ENCODE results near the gene TAP1. TPM values are rescaled to one million over a fixed set of nuclear protein-coding genes. Genes with fewer than 3 reads are reported as not detected.
A peak's percentile ranks its signal among the peaks of the same experiment; 100 is the strongest.
"Not testable (repeated sequence)": the region's sequence is repeated elsewhere in the genome, so short reads cannot be mapped to it uniquely, and the experiment has no call there.

TAP1 gene
- total RNA-seq, 1 experiment from 2014 or later: 120 TPM

DNA sequence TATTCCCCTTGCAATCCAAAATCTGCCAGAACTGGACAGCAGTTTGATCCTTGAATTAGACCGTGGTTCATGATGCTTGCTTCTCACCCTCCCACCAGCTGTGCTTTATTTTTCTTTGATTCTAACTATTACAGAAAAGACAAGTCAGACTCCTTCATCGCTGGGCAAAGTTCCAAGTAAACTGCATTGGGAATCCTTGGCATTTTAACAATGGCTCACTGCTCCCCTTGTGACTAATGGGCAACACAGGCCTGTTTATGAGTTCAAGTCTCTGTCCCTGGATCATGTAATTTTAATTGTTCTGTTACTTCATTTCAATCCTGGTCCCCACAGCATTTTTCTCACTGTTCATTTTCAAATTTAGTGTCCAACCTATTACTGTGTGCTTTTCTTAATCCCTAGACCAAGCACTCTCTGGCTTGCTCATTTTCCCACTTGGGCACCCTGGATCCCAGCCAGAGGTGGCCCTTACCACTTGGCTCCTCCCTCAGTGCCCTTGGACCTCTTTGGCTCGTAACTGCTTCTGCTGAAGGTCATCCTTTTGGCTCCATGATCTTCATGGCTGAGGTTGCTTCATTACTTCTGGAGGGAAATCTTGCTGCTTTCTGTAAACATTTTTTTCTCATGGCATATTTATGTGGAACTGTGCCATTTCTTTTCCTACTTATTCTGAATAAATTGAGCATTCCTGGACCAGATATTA is 33.3 kb upstream of the TAP1 start:
- no peak overlapping the region for H2AFZ ChIP-seq (ENCODE audit: low read length)
- H3K4me2 ChIP-seq (ENCODE audit: low read depth, low read length, poor library complexity, severe bottlenecking): no peak overlapping the region
- DNase-seq: no peak
- no peak overlapping the region for H3K27ac ChIP-seq (ENCODE audit: low read length)
- peaks cover 11% of the 10 kb centered on the region for H3K4me1 ChIP-seq (ENCODE audit: low read length)
- no peaks in the 10 kb centered on the region for H3K36me3 ChIP-seq (ENCODE audit: insufficient read depth, low read length)
- H3K4me3 ChIP-seq (ENCODE audit: low read length): no peak overlapping the region
- H3K9me3 ChIP-seq (ENCODE audit: low read length): no peaks in the 10 kb centered on the region
- H4K20me1 ChIP-seq (ENCODE audit: insufficient read depth, low read depth, low read length): no peaks in the 10 kb centered on the region
- H3K9me2 ChIP-seq (replicated peaks; ENCODE audit: insufficient read depth, low read length): no peaks in the 10 kb centered on the region
- no peaks in the 10 kb centered on the region for H3K27me3 ChIP-seq (ENCODE audit: low read length)
- no peaks in the 10 kb centered on the region for H3K79me2 ChIP-seq (ENCODE audit: low read length)
- no peak overlapping the region for H3K9ac ChIP-seq (ENCODE audit: low read length)

DNA sequence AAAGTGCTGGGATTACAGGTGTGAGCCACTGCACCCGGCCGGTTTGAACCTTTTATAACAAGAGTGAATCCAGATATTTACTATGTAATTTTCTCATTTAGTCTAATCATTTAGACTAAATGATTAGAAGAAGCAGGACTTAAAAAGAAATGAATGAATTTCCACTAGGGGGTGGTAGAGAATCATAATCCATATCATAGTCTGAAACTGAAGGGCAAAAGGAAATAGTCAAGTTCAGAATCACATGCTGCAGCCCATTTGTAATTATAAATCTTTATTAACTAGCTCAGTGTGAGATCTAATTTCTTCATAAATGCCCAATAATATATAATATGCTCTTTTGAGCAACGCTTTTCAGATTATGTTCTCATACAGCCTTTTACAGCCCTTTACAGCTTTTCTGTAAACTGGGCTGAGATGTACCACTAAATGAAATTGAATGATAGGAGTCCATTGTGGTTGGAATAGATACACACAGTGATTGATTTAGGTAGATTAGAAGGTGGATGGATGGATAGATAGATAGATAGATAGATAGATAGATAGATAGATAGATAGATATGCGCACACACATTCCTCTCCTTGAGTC is 32.3 kb upstream of the TAP1 start:
- H2AFZ ChIP-seq (ENCODE audit: low read length): no peak overlapping the region
- no peak overlapping the region for H3K27ac ChIP-seq (ENCODE audit: low read length)
- H3K36me3 ChIP-seq (ENCODE audit: insufficient read depth, low read length): no peaks in the 10 kb centered on the region
- H3K4me1 ChIP-seq (ENCODE audit: low read length): peaks cover 19% of the 10 kb centered on the region
- no peak overlapping the region for H3K4me3 ChIP-seq (ENCODE audit: low read length)
- H3K27me3 ChIP-seq (ENCODE audit: low read length): no peaks in the 10 kb centered on the region
- H3K9me2 ChIP-seq (replicated peaks; ENCODE audit: insufficient read depth, low read length): no peaks in the 10 kb centered on the region
- H4K20me1 ChIP-seq (ENCODE audit: insufficient read depth, low read depth, low read length): no peaks in the 10 kb centered on the region
- no peak overlapping the region for H3K4me2 ChIP-seq (ENCODE audit: low read depth, low read length, poor library complexity, severe bottlenecking)
- no peak overlapping the region for H3K9ac ChIP-seq (ENCODE audit: low read length)
- H3K79me2 ChIP-seq (ENCODE audit: low read length): no peaks in the 10 kb centered on the region
- peak; percentile 94 for DNase-seq
- no peaks in the 10 kb centered on the region for H3K9me3 ChIP-seq (ENCODE audit: low read length)

DNA sequence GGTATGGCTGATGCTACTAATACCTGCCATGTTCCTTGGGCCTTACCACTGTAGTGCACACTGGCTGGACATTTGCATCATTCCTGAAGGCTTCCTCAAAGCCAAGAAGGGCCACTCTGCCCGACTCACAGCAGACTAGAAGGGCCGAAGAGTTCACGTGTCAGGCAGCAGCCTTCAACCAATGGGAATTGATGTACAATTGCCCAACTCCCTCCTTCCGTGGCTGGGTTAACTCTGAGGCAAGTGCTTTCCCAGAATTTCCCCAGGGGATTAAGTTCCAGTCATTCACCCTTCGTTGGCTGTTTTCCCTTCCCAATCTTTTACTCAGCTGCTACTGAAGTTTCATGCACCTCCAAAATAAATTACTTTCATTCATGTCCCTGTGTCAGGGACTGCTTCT is 30.3 kb upstream of the TAP1 start:
- Histone ChIP-seq H3K4me3 (ENCODE audit: low read length) (no peak overlapping the region), H3K79me2 (ENCODE audit: low read length) (no peaks in the 10 kb centered on the region), H3K9me3 (ENCODE audit: low read length) (no peaks in the 10 kb centered on the region), H3K9me2 (replicated peaks; ENCODE audit: insufficient read depth, low read length) (no peaks in the 10 kb centered on the region), H3K27ac (ENCODE audit: low read length) (no peak overlapping the region), H4K20me1 (ENCODE audit: insufficient read depth, low read depth, low read length) (no peaks in the 10 kb centered on the region), H3K4me1 (ENCODE audit: low read length) (peaks cover 27% of the 10 kb centered on the region), H3K4me2 (ENCODE audit: low read depth, low read length, poor library complexity, severe bottlenecking) (no peak overlapping the region), H3K27me3 (ENCODE audit: low read length) (no peaks in the 10 kb centered on the region), H2AFZ (ENCODE audit: low read length) (no peak overlapping the region), H3K36me3 (ENCODE audit: insufficient read depth, low read length) (no peaks in the 10 kb centered on the region), H3K9ac (ENCODE audit: low read length) (no peak overlapping the region)
- no peak for DNase-seq

DNA sequence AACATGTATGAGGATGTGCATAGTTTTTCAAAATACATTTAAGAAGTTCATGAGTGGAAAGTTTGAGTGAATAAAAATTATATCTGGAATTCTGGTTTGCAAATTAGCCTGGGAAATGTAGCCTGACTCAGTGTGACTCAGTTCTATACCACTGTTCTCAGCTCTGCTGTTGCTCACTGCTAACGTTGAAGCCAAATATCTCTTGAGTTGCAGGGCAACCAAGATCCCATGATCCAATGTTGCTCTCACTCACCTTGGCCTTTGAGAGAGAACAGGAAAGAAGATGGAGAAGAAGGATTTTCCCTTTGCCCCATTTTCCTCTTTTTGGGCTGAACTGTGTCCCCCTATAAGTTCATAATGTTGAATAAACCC is 29.4 kb upstream of the TAP1 start:
- Histone ChIP-seq H4K20me1 (ENCODE audit: insufficient read depth, low read depth, low read length) (no peaks in the 10 kb centered on the region), H3K9ac (ENCODE audit: low read length) (no peak overlapping the region)
- no peak for DNase-seq

DNA sequence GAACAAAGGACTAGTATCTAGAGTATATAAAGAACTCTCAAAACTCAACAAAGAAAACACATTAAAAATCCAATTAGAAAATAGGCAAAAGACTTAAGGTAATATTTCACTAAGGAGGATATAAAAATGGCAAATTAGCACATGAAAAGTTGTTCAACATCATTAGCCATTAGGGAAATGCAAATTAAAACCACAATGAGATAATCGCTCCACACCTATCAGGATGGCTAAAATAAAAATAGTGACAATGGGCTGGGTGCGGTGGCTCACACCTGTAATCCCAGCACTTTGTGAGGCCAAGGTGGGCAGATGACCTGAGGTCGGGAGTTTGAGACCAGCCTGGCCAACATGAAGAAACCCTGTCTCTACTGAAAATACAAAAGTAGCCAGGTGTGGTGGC is 27.5 kb upstream of the TAP1 start:
- H3K36me3 ChIP-seq (ENCODE audit: insufficient read depth, low read length): not testable (repeated sequence)
- DNase-seq: peak; percentile 64
- H3K4me2 ChIP-seq (ENCODE audit: low read depth, low read length, poor library complexity, severe bottlenecking): peak overlapping the region; percentile 60

More for the DNA sequence above, 29.4 kb upstream of the TAP1 start:
- Histone ChIP-seq H3K36me3 (ENCODE audit: insufficient read depth, low read length) (no peaks in the 10 kb centered on the region), H3K79me2 (ENCODE audit: low read length) (no peaks in the 10 kb centered on the region), H3K4me2 (ENCODE audit: low read depth, low read length, poor library complexity, severe bottlenecking) (no peak overlapping the region), H3K27ac (ENCODE audit: low read length) (no peak overlapping the region), H2AFZ (ENCODE audit: low read length) (no peak overlapping the region), H3K4me3 (ENCODE audit: low read length) (no peak overlapping the region), H3K9me3 (ENCODE audit: low read length) (no peaks in the 10 kb centered on the region), H3K4me1 (ENCODE audit: low read length) (peaks cover 27% of the 10 kb centered on the region), H3K27me3 (ENCODE audit: low read length) (no peaks in the 10 kb centered on the region), H3K9me2 (replicated peaks; ENCODE audit: insufficient read depth, low read length) (no peaks in the 10 kb centered on the region)

DNA sequence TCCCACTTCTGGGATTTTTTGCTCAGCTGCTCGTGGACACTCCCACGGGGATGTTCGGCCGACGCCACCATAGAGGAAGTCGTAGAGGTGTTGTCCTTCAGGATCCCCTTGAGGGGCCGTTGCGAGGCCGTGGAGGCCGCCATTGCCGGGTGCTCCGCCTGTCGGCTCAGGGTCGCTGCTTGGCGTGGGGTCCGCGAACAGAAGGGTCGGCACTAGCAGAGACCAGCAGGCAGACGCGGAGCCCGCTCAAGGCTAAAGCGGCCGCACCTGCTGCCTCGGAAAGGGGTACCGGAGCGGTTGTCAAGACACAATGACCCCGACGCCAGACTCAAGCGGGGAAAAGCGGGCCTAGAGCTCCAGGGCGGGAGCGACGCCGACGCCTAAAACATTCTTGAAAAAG is 26.2 kb upstream of the TAP1 start:
- H3K9me3 ChIP-seq (ENCODE audit: low read length): no peaks in the 10 kb centered on the region
- no peak overlapping the region for H3K4me2 ChIP-seq (ENCODE audit: low read depth, low read length, poor library complexity, severe bottlenecking)
- peaks cover 27% of the 10 kb centered on the region for H3K4me1 ChIP-seq (ENCODE audit: low read length)
- no peaks in the 10 kb centered on the region for H3K9me2 ChIP-seq (replicated peaks; ENCODE audit: insufficient read depth, low read length)
- H4K20me1 ChIP-seq (ENCODE audit: insufficient read depth, low read depth, low read length): no peaks in the 10 kb centered on the region
- H3K27ac ChIP-seq (ENCODE audit: low read length): no peak overlapping the region
- DNase-seq: no peak
- H3K36me3 ChIP-seq (ENCODE audit: insufficient read depth, low read length): no peaks in the 10 kb centered on the region
- no peaks in the 10 kb centered on the region for H3K79me2 ChIP-seq (ENCODE audit: low read length)
- H2AFZ ChIP-seq (ENCODE audit: low read length): no peak overlapping the region
- no peaks in the 10 kb centered on the region for H3K27me3 ChIP-seq (ENCODE audit: low read length)
- H3K9ac ChIP-seq (ENCODE audit: low read length): no peak overlapping the region
- H3K4me3 ChIP-seq (ENCODE audit: low read length): no peak overlapping the region

More for the DNA sequence above, 27.5 kb upstream of the TAP1 start:
- peaks cover 27% of the 10 kb centered on the region for H3K4me1 ChIP-seq (ENCODE audit: low read length)
- not testable (repeated sequence) for H3K9ac ChIP-seq (ENCODE audit: low read length); H3K27ac ChIP-seq (ENCODE audit: low read length); H2AFZ ChIP-seq (ENCODE audit: low read length); H3K27me3 ChIP-seq (ENCODE audit: low read length); H3K4me3 ChIP-seq (ENCODE audit: low read length); H3K9me2 ChIP-seq (replicated peaks; ENCODE audit: insufficient read depth, low read length); H4K20me1 ChIP-seq (ENCODE audit: insufficient read depth, low read depth, low read length); H3K9me3 ChIP-seq (ENCODE audit: low read length); H3K79me2 ChIP-seq (ENCODE audit: low read length)

DNA sequence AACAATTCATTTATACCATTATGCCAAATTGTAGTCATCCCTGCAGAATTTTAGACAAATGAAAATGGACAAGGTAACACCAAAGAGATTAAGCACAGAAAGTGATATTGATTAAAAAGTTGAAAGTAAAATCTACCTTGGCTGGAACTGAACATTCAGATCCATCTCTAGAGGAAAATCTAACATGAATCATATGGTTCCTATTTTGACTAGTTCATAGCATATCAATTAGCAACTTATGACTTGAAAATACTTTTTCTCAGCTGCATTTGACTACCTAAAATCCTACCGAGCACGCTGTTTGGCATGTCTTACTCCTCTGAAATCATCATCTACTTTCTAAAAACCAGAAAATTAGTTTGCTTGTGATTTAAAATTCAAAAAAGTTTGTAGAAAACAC is 23.1 kb upstream of the TAP1 start:
- no peak overlapping the region for H3K9ac ChIP-seq (ENCODE audit: low read length)
- no peak overlapping the region for H3K4me3 ChIP-seq (ENCODE audit: low read length)
- no peaks in the 10 kb centered on the region for H3K9me3 ChIP-seq (ENCODE audit: low read length)
- no peak overlapping the region for H3K27ac ChIP-seq (ENCODE audit: low read length)
- H3K79me2 ChIP-seq (ENCODE audit: low read length): no peaks in the 10 kb centered on the region
- H3K4me1 ChIP-seq (ENCODE audit: low read length): peaks cover 16% of the 10 kb centered on the region
- no peak for DNase-seq
- H3K36me3 ChIP-seq (ENCODE audit: insufficient read depth, low read length): no peaks in the 10 kb centered on the region
- H4K20me1 ChIP-seq (ENCODE audit: insufficient read depth, low read depth, low read length): no peaks in the 10 kb centered on the region
- H3K4me2 ChIP-seq (ENCODE audit: low read depth, low read length, poor library complexity, severe bottlenecking): no peak overlapping the region
- H2AFZ ChIP-seq (ENCODE audit: low read length): no peak overlapping the region
- no peaks in the 10 kb centered on the region for H3K9me2 ChIP-seq (replicated peaks; ENCODE audit: insufficient read depth, low read length)
- no peaks in the 10 kb centered on the region for H3K27me3 ChIP-seq (ENCODE audit: low read length)

DNA sequence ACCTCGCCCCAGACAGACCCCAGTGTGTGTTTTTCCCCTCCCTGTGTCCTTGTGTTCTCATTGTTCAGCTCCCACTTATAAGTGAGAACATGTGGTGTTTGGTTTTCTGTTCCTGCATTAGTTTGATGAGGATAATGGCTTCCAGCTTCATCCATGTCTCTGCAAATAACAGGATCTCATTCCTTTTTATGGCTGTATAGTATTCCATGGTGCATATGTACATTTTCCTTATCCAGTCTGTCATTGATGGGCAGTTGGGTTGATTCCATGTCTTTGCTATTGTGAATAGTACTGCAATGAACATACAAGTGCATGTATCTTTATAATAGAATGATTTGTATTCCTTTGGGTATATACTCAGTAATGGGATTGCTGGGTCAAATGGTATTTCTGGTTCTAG is 20.4 kb upstream of the TAP1 start:
- not testable (repeated sequence) for H3K9ac ChIP-seq (ENCODE audit: low read length); H3K27me3 ChIP-seq (ENCODE audit: low read length)

More for the DNA sequence above, 20.4 kb upstream of the TAP1 start:
- H3K4me3 ChIP-seq (ENCODE audit: low read length); H2AFZ ChIP-seq (ENCODE audit: low read length); H3K27ac ChIP-seq (ENCODE audit: low read length); H3K9me3 ChIP-seq (ENCODE audit: low read length); H3K36me3 ChIP-seq (ENCODE audit: insufficient read depth, low read length); DNase-seq; H3K9me2 ChIP-seq (replicated peaks; ENCODE audit: insufficient read depth, low read length); H4K20me1 ChIP-seq (ENCODE audit: insufficient read depth, low read depth, low read length); H3K79me2 ChIP-seq (ENCODE audit: low read length); H3K4me1 ChIP-seq (ENCODE audit: low read length); H3K4me2 ChIP-seq (ENCODE audit: low read depth, low read length, poor library complexity, severe bottlenecking): not testable (repeated sequence)
